Liver (tissue), 9 donors: ENCODE data around the gene ADRA2A. TPM values are rescaled to one million over a fixed set of nuclear protein-coding genes. Genes with fewer than 3 reads are reported as not detected.

Experiments
- DNase-seq: peaks from one replicate; pipeline ENCODE4 v3.0.0-alpha.2; 2017; ENCODE audit warnings: low spot score
- H3K27ac ChIP-seq, 2 donors: one replicate each; pipeline ENCODE4 v1.7.0; 2013; ENCODE audit warnings: inconsistent platforms in 2 of 2, low read length in 2 of 2, control low read depth in 1 of 2, low read depth in 1 of 2, mild to moderate bottlenecking in 1 of 2
- H3K27me3 ChIP-seq, 4 donors: one replicate each; pipeline versions ENCODE4 v1.6.1 to v1.7.0; 2013; ENCODE audit warnings: low read length in 3 of 4, inconsistent platforms in 1 of 4, mild to moderate bottlenecking in 1 of 4, moderate library complexity in 1 of 4; ENCODE audit not compliant: control insufficient read depth in 4 of 4, insufficient read depth in 4 of 4
- H3K36me3 ChIP-seq, 4 donors: one replicate each; pipeline versions ENCODE4 v1.6.1 to v1.7.0; 2013; ENCODE audit warnings: low read length in 3 of 4, mild to moderate bottlenecking in 3 of 4, low read depth in 1 of 4, moderate library complexity in 1 of 4; ENCODE audit not compliant: control insufficient read depth in 4 of 4, insufficient read depth in 3 of 4
- H3K4me1 ChIP-seq, 4 donors: one replicate each; pipeline versions ENCODE4 v1.6.1 to v1.7.0; 2013; ENCODE audit warnings: low read length in 3 of 4, mild to moderate bottlenecking in 3 of 4, moderate library complexity in 1 of 4; ENCODE audit not compliant: control insufficient read depth in 4 of 4, insufficient read depth in 4 of 4
- H3K4me3 ChIP-seq, 3 donors: one replicate each; pipeline versions ENCODE4 v1.6.1 to v1.7.0; 2013; ENCODE audit warnings: low read length in 3 of 3, control low read depth in 1 of 3, low read depth in 1 of 3, mild to moderate bottlenecking in 1 of 3
- H3K9ac ChIP-seq, 2 donors: one replicate each; pipeline ENCODE4 v1.7.0; 2013; ENCODE audit warnings: low read length in 2 of 2, mild to moderate bottlenecking in 2 of 2, moderate library complexity in 2 of 2, control low read depth in 1 of 2, low read depth in 1 of 2
- H3K9me3 ChIP-seq, 4 donors: one replicate each; pipeline versions ENCODE4 v1.6.1 to v1.7.0; 2013; ENCODE audit warnings: low read length in 3 of 4; ENCODE audit not compliant: control insufficient read depth in 4 of 4
- EGR1 ChIP-seq, 2 donors: IDR thresholded peaks; 2 replicates each; pipeline ENCODE4 v1.6.1; 2016 to 2018; ENCODE audit warnings: antibody characterized with exemption in 2 of 2, low read depth in 2 of 2
- FOXA1 ChIP-seq: IDR thresholded peaks from 2 replicates; pipeline ENCODE4 v1.6.1; 2016; ENCODE audit warnings: antibody characterized with exemption
- FOXA2 ChIP-seq: IDR thresholded peaks from 2 replicates; pipeline ENCODE4 v1.6.1; 2016; ENCODE audit warnings: antibody characterized with exemption
- HNF4G ChIP-seq: IDR thresholded peaks from 2 replicates; pipeline ENCODE4 v1.6.1; 2016; ENCODE audit warnings: antibody characterized with exemption
- RAD21 ChIP-seq, 2 donors: IDR thresholded peaks; 2 replicates each; pipeline ENCODE4 v1.6.1; 2016; ENCODE audit warnings: antibody characterized with exemption in 2 of 2, mild to moderate bottlenecking in 2 of 2
- RXRA ChIP-seq, 2 donors: IDR thresholded peaks; 2 replicates each; pipeline ENCODE4 v1.6.1; 2017 to 2018; ENCODE audit warnings: antibody characterized with exemption in 2 of 2, mild to moderate bottlenecking in 1 of 2
- SP1 ChIP-seq: IDR thresholded peaks from 2 replicates; pipeline ENCODE4 v1.6.1; 2018; ENCODE audit warnings: antibody characterized with exemption, mild to moderate bottlenecking
- TAF1 ChIP-seq: conservative IDR thresholded peaks from 2 replicates; pipeline ENCODE4 v1.6.1; 2016; ENCODE audit warnings: antibody characterized with exemption, mild to moderate bottlenecking
- WGBS: extraction: QIAGEN DNeasy Blood & Tissue Kit; methylation state at CpG from one replicate; pipeline ENCODE4 v1.1.7; 2013; 5-methylcytosine and 5-hydroxymethylcytosine counted together
- polyA plus RNA-seq, 2 donors: library from polyadenylated mRNA; stranded (reverse) in 1 of 2; unstranded in 1 of 2; fragments of 200-250 nt in 1 of 2; fragments of >200 nt in 1 of 2; fragmentation: Nextera tagmentation in 1 of 2; extraction: Ambion mirVana in 1 of 2; gene quantifications; one replicate each; pipeline versions ENCODE4 v1.2.1 to v1.2.3, GENCODE V29; 2013 to 2015
- total RNA-seq, 2 donors: library from RNA; depleted of rRNA; stranded (reverse); fragments of >200 nt; gene quantifications; one replicate each; pipeline ENCODE4 v1.2.3, GENCODE V29; 2014
- TF ChIP-seq, protein P1 (sequence below): IDR thresholded peaks from 2 replicates; pipeline ENCODE4 v1.6.1; 2016; ENCODE audit warnings: antibody characterized with exemption
- TF ChIP-seq, protein P2 (sequence below): fragments of 150-350 bp; IDR thresholded peaks from 2 replicates; pipeline ENCODE4 v1.5.1; 2017; ENCODE audit warnings: improper control_type of control experiment, low read depth, low read length; ENCODE audit not compliant: missing input control
- TF ChIP-seq, protein P3 (sequence below): IDR thresholded peaks from 2 replicates; pipeline ENCODE4 v1.6.1; 2016; ENCODE audit warnings: antibody characterized with exemption
- TF ChIP-seq, protein P4 (sequence below): IDR thresholded peaks from 2 replicates; pipeline ENCODE4 v1.6.1; 2016; ENCODE audit warnings: antibody characterized with exemption, mild to moderate bottlenecking
- donor health status: healthy.
- donor health status: healthy.
- donor health status: healthy.
- donor health status: healthy.
- donor health status: healthy.

The ADRA2A gene
- total and polyA plus RNA-seq, 4 donors: 0.15 to 0.50 (median 0.33) TPM

DNA sequence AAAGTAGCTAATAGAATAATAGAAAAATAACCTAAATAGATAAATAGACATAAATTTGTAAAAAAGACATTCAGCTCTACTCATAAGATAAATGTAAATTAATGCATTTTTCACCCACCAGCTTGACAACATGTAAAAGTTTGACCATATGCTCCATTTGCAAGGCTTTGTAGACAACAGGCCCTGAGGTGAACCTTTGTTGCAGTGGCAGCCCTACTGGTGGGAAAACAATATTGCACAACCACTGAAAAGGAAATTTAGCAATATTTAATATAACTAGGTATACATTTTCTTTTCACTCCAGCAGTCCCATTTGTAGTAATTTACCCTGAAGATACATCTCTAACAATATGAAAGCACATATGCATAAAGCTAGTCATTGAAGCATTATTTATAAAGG lies 39.0 kb upstream of the ADRA2A start:
- no peak overlapping the region for H3K4me3 ChIP-seq
- H3K9ac ChIP-seq: no peak overlapping the region
- no peaks in the 10 kb centered on the region for H3K36me3 ChIP-seq
- H3K4me1 ChIP-seq: no peaks in the 10 kb centered on the region
- DNase-seq: no peak
- peaks cover 0 to 16% (median 5%) of the 10 kb centered on the region in 4 donors for H3K9me3 ChIP-seq
- TF ChIP-seq SP1: no peak
- no peak for TF ChIP-seq FOXA1
- no peak for TF ChIP-seq FOXA2
- TF ChIP-seq RAD21 (IDR thresholded peaks at IDR 0.05): peak; percentile 10 to 26
- TF ChIP-seq, protein P1, sequence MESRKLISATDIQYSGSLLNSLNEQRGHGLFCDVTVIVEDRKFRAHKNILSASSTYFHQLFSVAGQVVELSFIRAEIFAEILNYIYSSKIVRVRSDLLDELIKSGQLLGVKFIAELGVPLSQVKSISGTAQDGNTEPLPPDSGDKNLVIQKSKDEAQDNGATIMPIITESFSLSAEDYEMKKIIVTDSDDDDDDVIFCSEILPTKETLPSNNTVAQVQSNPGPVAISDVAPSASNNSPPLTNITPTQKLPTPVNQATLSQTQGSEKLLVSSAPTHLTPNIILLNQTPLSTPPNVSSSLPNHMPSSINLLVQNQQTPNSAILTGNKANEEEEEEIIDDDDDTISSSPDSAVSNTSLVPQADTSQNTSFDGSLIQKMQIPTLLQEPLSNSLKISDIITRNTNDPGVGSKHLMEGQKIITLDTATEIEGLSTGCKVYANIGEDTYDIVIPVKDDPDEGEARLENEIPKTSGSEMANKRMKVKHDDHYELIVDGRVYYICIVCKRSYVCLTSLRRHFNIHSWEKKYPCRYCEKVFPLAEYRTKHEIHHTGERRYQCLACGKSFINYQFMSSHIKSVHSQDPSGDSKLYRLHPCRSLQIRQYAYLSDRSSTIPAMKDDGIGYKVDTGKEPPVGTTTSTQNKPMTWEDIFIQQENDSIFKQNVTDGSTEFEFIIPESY: no peak
- TF ChIP-seq, protein P2, sequence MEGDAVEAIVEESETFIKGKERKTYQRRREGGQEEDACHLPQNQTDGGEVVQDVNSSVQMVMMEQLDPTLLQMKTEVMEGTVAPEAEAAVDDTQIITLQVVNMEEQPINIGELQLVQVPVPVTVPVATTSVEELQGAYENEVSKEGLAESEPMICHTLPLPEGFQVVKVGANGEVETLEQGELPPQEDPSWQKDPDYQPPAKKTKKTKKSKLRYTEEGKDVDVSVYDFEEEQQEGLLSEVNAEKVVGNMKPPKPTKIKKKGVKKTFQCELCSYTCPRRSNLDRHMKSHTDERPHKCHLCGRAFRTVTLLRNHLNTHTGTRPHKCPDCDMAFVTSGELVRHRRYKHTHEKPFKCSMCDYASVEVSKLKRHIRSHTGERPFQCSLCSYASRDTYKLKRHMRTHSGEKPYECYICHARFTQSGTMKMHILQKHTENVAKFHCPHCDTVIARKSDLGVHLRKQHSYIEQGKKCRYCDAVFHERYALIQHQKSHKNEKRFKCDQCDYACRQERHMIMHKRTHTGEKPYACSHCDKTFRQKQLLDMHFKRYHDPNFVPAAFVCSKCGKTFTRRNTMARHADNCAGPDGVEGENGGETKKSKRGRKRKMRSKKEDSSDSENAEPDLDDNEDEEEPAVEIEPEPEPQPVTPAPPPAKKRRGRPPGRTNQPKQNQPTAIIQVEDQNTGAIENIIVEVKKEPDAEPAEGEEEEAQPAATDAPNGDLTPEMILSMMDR: peak; percentile 18
- TF ChIP-seq HNF4G: no peak
- no peak overlapping the region for H3K27ac ChIP-seq
- no peaks in the 10 kb centered on the region for H3K27me3 ChIP-seq

DNA sequence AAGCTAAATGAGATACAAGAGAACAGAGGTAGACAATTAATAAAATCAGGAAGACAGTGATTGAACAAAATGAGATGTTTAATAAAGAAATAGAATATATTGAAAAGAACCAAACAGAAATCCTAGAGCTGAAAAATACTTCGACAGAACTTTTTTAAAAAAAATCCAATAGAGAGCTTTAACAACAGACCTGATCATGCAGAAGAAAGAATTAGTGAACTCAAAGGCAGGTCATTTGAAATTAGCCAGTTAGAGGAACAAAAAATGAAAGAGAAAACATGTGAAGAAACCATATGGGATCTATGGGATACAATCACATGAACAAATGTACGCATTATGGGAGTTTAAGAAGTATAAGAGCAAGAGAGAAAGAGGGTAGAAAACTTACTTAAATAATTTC lies 37.3 kb upstream of the ADRA2A start:
- Histone ChIP-seq H3K36me3 (no peaks in the 10 kb centered on the region), H3K27me3 (no peaks in the 10 kb centered on the region), H3K4me3 (no peak overlapping the region), H3K9ac (no peak overlapping the region), H3K9me3 (peaks cover 0 to 16% (median 5%) of the 10 kb centered on the region in 4 donors), H3K4me1 (no peaks in the 10 kb centered on the region), H3K27ac (no peak overlapping the region)
- no peak for DNase-seq
- TF ChIP-seq RXRA (IDR thresholded peaks at IDR 0.05) (no peak), FOXA1 (no peak), SP1 (no peak), EGR1 (IDR thresholded peaks at IDR 0.05; ENCODE audit: low read depth in 2 of 2) (no peak), TAF1 (no peak)
- TF ChIP-seq, protein P3, sequence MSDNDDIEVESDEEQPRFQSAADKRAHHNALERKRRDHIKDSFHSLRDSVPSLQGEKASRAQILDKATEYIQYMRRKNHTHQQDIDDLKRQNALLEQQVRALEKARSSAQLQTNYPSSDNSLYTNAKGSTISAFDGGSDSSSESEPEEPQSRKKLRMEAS: no peak
- TF ChIP-seq, protein P4, sequence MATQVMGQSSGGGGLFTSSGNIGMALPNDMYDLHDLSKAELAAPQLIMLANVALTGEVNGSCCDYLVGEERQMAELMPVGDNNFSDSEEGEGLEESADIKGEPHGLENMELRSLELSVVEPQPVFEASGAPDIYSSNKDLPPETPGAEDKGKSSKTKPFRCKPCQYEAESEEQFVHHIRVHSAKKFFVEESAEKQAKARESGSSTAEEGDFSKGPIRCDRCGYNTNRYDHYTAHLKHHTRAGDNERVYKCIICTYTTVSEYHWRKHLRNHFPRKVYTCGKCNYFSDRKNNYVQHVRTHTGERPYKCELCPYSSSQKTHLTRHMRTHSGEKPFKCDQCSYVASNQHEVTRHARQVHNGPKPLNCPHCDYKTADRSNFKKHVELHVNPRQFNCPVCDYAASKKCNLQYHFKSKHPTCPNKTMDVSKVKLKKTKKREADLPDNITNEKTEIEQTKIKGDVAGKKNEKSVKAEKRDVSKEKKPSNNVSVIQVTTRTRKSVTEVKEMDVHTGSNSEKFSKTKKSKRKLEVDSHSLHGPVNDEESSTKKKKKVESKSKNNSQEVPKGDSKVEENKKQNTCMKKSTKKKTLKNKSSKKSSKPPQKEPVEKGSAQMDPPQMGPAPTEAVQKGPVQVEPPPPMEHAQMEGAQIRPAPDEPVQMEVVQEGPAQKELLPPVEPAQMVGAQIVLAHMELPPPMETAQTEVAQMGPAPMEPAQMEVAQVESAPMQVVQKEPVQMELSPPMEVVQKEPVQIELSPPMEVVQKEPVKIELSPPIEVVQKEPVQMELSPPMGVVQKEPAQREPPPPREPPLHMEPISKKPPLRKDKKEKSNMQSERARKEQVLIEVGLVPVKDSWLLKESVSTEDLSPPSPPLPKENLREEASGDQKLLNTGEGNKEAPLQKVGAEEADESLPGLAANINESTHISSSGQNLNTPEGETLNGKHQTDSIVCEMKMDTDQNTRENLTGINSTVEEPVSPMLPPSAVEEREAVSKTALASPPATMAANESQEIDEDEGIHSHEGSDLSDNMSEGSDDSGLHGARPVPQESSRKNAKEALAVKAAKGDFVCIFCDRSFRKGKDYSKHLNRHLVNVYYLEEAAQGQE: no peak
- WGBS: 76% methylated on average over 2 of the region's 2 CpGs
